B cell (primary cell): ENCODE data around the gene TFDP3. TPM values are rescaled to one million over a fixed set of nuclear protein-coding genes. Genes with fewer than 3 reads are reported as not detected.

Experiments used
- ATAC-seq: fragments of 200-7000 bp; cut with Tn5 transposase; one replicate; pipeline ENCODE4 v1.10.0; 2021; ENCODE audit warnings: low read depth, mild to moderate bottlenecking, moderate number of reproducible peaks, moderate library complexity
- CTCF ChIA-PET: fragments of 350-600 bp; sonication (Branson Sonifier 250); formaldehyde crosslinking; loops from one replicate; lab custom pipeline; 2021; ENCODE audit warnings: antibody characterized with exemption, inconsistent platforms; lab: Charles Lee
- POLR2A ChIA-PET: fragments of 350-600 bp; sonication (Branson Sonifier 250); formaldehyde crosslinking; loops from one replicate; lab custom pipeline; 2021; ENCODE audit warnings: antibody characterized with exemption; lab: Charles Lee
- DNase-seq: peaks from one replicate; pipeline ENCODE4 v3.0.0; 2013
- H2AFZ ChIP-seq: 2 replicates; pipeline ENCODE4 v1.6.1; 2012; ENCODE audit warnings: mild to moderate bottlenecking, low read depth, low read length; ENCODE audit not compliant: insufficient read depth, poor library complexity, severe bottlenecking
- H3K27ac ChIP-seq, 2 donors: 1 replicate in 1 of 2; 2 replicates in 1 of 2; pipeline ENCODE4 v1.5.1; 2012 to 2013; ENCODE audit warnings: low read length in 2 of 2, mild to moderate bottlenecking in 2 of 2, moderate library complexity in 1 of 2
- H3K27me3 ChIP-seq, 4 experiments: fragments of 200-600 bp in 1 of 4; sonication (generic) in 1 of 4; replicated peaks in 1 of 4; 1 replicate in 2 of 4; 2 replicates in 2 of 4; pipeline versions ENCODE4 v1.6.1 to v1.7.0; 2013 to 2016; ENCODE audit warnings: low read length in 3 of 4, mild to moderate bottlenecking in 2 of 4, mixed read lengths in 1 of 4, moderate library complexity in 1 of 4; ENCODE audit not compliant: insufficient read depth in 4 of 4, control insufficient read depth in 3 of 4; ENCODE audit errors: control extremely low read depth in 1 of 4
- H3K36me3 ChIP-seq, 2 experiments: replicated peaks in 1 of 2; 1 replicate in 1 of 2; 2 replicates in 1 of 2; pipeline versions ENCODE4 v1.6.1 to v1.7.1; 2013; ENCODE audit warnings: low read length in 1 of 2; ENCODE audit not compliant: insufficient read depth in 2 of 2, control insufficient read depth in 1 of 2; ENCODE audit errors: control extremely low read depth in 1 of 2, extremely low read depth in 1 of 2
- H3K4me1 ChIP-seq, 2 donors: fragments of 200-600 bp in 1 of 2; sonication (generic) in 1 of 2; 1 replicate in 1 of 2; 2 replicates in 1 of 2; pipeline versions ENCODE4 v1.5.1 to v1.6.1; 2013 to 2017; ENCODE audit warnings: low read length in 2 of 2; ENCODE audit not compliant: control insufficient read depth in 2 of 2, insufficient read depth in 2 of 2
- H3K4me2 ChIP-seq: replicated peaks from 2 replicates; pipeline ENCODE3; 2012; ENCODE audit warnings: mild to moderate bottlenecking, low read depth, low read length; ENCODE audit not compliant: poor library complexity, severe bottlenecking
- H3K4me3 ChIP-seq, 5 experiments: fragments of 200-600 bp in 1 of 5; sonication (generic) in 1 of 5; 1 replicate in 3 of 5; 2 replicates in 2 of 5; pipeline versions ENCODE4 v1.5.1 to v1.7.0; 2011 to 2016; ENCODE audit warnings: low read length in 4 of 5, mild to moderate bottlenecking in 4 of 5, low read depth in 2 of 5, control low read depth in 1 of 5, moderate library complexity in 1 of 5; ENCODE audit not compliant: insufficient read depth in 1 of 5; ENCODE audit errors: control extremely low read depth in 1 of 5, extremely low read depth in 1 of 5
- H3K79me2 ChIP-seq: fragments of 200-600 bp; sonication (generic); one replicate; pipeline ENCODE4 v1.6.0; 2016; ENCODE audit warnings: low read length; ENCODE audit not compliant: control insufficient read depth, insufficient read depth
- H3K9ac ChIP-seq: fragments of 200-600 bp; sonication (generic); 2 replicates; pipeline ENCODE4 v1.6.1; 2017; ENCODE audit warnings: mild to moderate bottlenecking, low read length, moderate library complexity
- H3K9me3 ChIP-seq, 3 donors: one replicate each; pipeline versions ENCODE4 v1.6.1 to v1.7.1; 2013; ENCODE audit warnings: low read length in 2 of 3; ENCODE audit not compliant: control insufficient read depth in 2 of 3, insufficient read depth in 1 of 3; ENCODE audit errors: control extremely low read depth in 1 of 3
- H4K20me1 ChIP-seq: 2 replicates; pipeline ENCODE4 v1.6.0; 2012; ENCODE audit warnings: mild to moderate bottlenecking, low read length; ENCODE audit not compliant: insufficient read depth, control insufficient read depth, poor library complexity, severe bottlenecking
- H3K27ac Mint-ChIP-seq: one replicate; pipeline ENCODE4 v1.8.0; 2021; ENCODE audit warnings: mixed read lengths
- H3K27me3 Mint-ChIP-seq: one replicate; pipeline ENCODE4 v1.8.0; 2021; ENCODE audit warnings: mixed read lengths
- H3K4me1 Mint-ChIP-seq: one replicate; pipeline ENCODE4 v1.8.0; 2021; ENCODE audit warnings: mixed read lengths
- H3K4me3 Mint-ChIP-seq: one replicate; pipeline ENCODE4 v1.8.0; 2021; ENCODE audit warnings: mixed read lengths
- H3K9me3 Mint-ChIP-seq: one replicate; pipeline ENCODE4 v1.8.0; 2022; ENCODE audit warnings: mixed read lengths; ENCODE audit not compliant: insufficient read depth
- EZH2 ChIP-seq: IDR thresholded peaks from 2 replicates; pipeline ENCODE4 v1.6.1; 2012; ENCODE audit warnings: borderline replicate concordance, low read depth, mild to moderate bottlenecking, moderate library complexity, low read length; ENCODE audit not compliant: insufficient read depth, poor library complexity, severe bottlenecking
- WGBS: methylation state at CpG from one replicate; pipeline ENCODE4 v1.1.5; 2013; ENCODE audit warnings: missing lambda C conversion rate; ENCODE audit not compliant: insufficient coverage; 5-methylcytosine and 5-hydroxymethylcytosine counted together
- intact Hi-C: fragments of 100-400 bp; cut with micrococcal nuclease; formaldehyde crosslinking; loops from one replicate; pipeline ENCODE4 v1.10.0; 2022
- polyA plus RNA-seq: library from polyadenylated mRNA; depleted of rRNA; stranded (reverse); fragments of >200 nt; gene quantifications from 2 replicates; pipeline ENCODE4 v1.2.3, GENCODE V29; 2012
- total RNA-seq, 2 donors: library from RNA; stranded (reverse); fragments of 120-200 nt in 1 of 2; gene quantifications; 1 replicate in 1 of 2; 2 replicates in 1 of 2; pipeline versions ENCODE4 v1.2.3 to v1.2.4, GENCODE V29; 2013 to 2022
- TF ChIP-seq, protein P1 (sequence below): fragments of 200-600 bp; IDR thresholded peaks from one replicate; pipeline ENCODE4 v1.8.0; 2022; ENCODE audit warnings: antibody characterized with exemption, mild to moderate bottlenecking

TFDP3 gene
- total and polyA plus RNA-seq, 2 donors (not counting 1 experiment from before 2014, with no cell fraction given): not detected

DNA sequence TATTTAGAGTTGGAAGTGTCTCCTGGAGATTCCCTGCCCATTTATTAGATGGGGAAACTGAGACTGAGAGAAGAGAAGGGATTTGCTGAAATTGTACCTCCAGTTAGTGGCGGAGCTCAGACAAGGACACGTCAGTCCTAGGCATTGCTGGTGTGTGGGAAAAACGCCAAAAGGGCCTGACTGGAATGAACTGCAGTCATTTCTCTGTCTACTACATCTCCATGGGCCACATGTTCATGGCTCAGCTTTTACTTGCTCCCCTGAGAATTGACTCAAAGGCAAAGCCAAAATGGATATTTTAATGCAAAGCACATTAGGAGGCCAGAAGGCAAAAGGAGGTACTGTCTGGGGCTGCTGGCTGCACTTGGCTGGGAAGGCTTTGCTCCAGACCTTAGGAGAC lies 3.9 kb downstream of the TFDP3 start:
- no CpG with 5 or more reads among the region's 3 CpGs for WGBS
- POLR2A ChIA-PET: no interaction called here

DNA sequence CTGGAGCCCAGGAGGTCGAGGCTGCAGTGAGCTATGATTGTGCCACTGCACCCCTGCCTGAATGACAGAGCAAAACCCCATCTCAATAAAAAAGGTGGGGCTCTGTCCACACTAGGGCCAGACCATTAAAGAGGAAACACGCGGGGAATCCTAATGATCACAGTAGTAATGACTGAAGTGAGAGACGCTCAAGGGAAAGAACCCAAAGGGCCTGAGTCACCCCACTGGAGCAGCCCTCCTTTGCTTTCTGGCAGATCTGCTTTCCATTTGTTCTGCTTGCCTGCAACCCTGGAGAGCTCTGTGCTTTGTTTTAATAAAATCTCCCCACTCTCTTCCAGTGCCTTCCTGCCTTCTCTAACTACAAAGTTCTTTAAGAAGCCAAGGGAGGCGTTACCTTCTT lies 5.0 kb downstream of the TFDP3 start:
- CTCF ChIA-PET: no interaction called here
- Histone ChIP-seq H4K20me1 (no peaks in the 10 kb centered on the region), H3K4me1 (no peaks in the 10 kb centered on the region), H3K27ac (no peak overlapping the region), H3K9me3 (no peaks in the 10 kb centered on the region), H2AFZ (no peak overlapping the region), H3K9ac (no peak overlapping the region), H3K36me3 (no peaks in the 10 kb centered on the region), H3K4me3 (no peak overlapping the region), H3K4me2 (no peak overlapping the region), H3K79me2 (no peaks in the 10 kb centered on the region), H3K27me3 (no peaks in the 10 kb centered on the region)
- Mint-ChIP-seq H3K4me3 (no peak overlapping the region), H3K4me1 (no peaks in the 10 kb centered on the region), H3K27ac (no peak overlapping the region), H3K27me3 (no peaks in the 10 kb centered on the region), H3K9me3 (no peaks in the 10 kb centered on the region)
- intact Hi-C loops: no loop called here
- 86% methylated on average over 1 of the region's 5 CpGs for WGBS
- ATAC-seq: no peak
- TF ChIP-seq, protein P1, sequence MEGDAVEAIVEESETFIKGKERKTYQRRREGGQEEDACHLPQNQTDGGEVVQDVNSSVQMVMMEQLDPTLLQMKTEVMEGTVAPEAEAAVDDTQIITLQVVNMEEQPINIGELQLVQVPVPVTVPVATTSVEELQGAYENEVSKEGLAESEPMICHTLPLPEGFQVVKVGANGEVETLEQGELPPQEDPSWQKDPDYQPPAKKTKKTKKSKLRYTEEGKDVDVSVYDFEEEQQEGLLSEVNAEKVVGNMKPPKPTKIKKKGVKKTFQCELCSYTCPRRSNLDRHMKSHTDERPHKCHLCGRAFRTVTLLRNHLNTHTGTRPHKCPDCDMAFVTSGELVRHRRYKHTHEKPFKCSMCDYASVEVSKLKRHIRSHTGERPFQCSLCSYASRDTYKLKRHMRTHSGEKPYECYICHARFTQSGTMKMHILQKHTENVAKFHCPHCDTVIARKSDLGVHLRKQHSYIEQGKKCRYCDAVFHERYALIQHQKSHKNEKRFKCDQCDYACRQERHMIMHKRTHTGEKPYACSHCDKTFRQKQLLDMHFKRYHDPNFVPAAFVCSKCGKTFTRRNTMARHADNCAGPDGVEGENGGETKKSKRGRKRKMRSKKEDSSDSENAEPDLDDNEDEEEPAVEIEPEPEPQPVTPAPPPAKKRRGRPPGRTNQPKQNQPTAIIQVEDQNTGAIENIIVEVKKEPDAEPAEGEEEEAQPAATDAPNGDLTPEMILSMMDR: no peak
- no peak for TF ChIP-seq EZH2
- POLR2A ChIA-PET: no interaction called here
- DNase-seq: no peak

More for the DNA sequence above, 3.9 kb downstream of the TFDP3 start:
- Histone ChIP-seq H3K79me2 (no peaks in the 10 kb centered on the region), H3K36me3 (no peaks in the 10 kb centered on the region), H3K4me3 (no peak overlapping the region), H3K27ac (no peak overlapping the region), H3K27me3 (no peaks in the 10 kb centered on the region), H2AFZ (no peak overlapping the region), H3K9me3 (no peaks in the 10 kb centered on the region), H3K4me2 (no peak overlapping the region), H4K20me1 (no peaks in the 10 kb centered on the region), H3K4me1 (no peaks in the 10 kb centered on the region), H3K9ac (no peak overlapping the region)
- Mint-ChIP-seq H3K27me3 (no peaks in the 10 kb centered on the region), H3K9me3 (no peaks in the 10 kb centered on the region), H3K4me3 (no peak overlapping the region), H3K4me1 (no peaks in the 10 kb centered on the region), H3K27ac (no peak overlapping the region)
- intact Hi-C loops: no loop called here
- DNase-seq (no peak), ATAC-seq (no peak)
- CTCF ChIA-PET: no interaction called here
- TF ChIP-seq EZH2: no peak
- TF ChIP-seq, protein P1: no peak
